Naive thymus-derived CD4-positive, alpha-beta T cell (primary cell): ENCODE results near the gene KRTAP12-3. TPM values are rescaled to one million over a fixed set of nuclear protein-coding genes. Genes with fewer than 3 reads are reported as not detected.

Source experiments
- ATAC-seq: fragments of 150-1000 bp; cut with Tn5 transposase; 2 replicates; pipeline ENCODE4 v1.10.0; 2021; ENCODE audit warnings: mild to moderate bottlenecking, moderate library complexity
- CTCF ChIA-PET: fragments of 350-600 bp; sonication (Branson Sonifier 250); formaldehyde crosslinking; loops from one replicate; lab custom pipeline; 2021; ENCODE audit warnings: antibody characterized with exemption; lab: Charles Lee
- POLR2A ChIA-PET: fragments of 350-600 bp; sonication (Branson Sonifier 250); formaldehyde crosslinking; loops from one replicate; lab custom pipeline; 2021; ENCODE audit warnings: antibody characterized with exemption, inconsistent platforms; lab: Charles Lee
- DNase-seq, 9 donors: peaks; one replicate each; pipeline versions ENCODE4 v3.0.0 to v3.0.0-alpha.2; 2020 to 2022; ENCODE audit warnings: mixed read lengths in 1 of 9
- H3K27ac ChIP-seq: one replicate; pipeline ENCODE4 v1.7.0; 2013; ENCODE audit warnings: mild to moderate bottlenecking, low read depth, low read length, moderate library complexity
- H3K27me3 ChIP-seq, 2 donors: one replicate each; pipeline ENCODE4 v1.7.0; 2013; ENCODE audit warnings: low read length in 2 of 2, mild to moderate bottlenecking in 2 of 2, moderate library complexity in 2 of 2; ENCODE audit not compliant: control insufficient read depth in 2 of 2, insufficient read depth in 2 of 2
- H3K36me3 ChIP-seq, 3 experiments: 1 replicate in 2 of 3; 2 replicates in 1 of 3; pipeline ENCODE4 v1.7.0; 2013; ENCODE audit warnings: low read length in 3 of 3, mild to moderate bottlenecking in 3 of 3, moderate library complexity in 1 of 3; ENCODE audit not compliant: insufficient read depth in 3 of 3, control insufficient read depth in 2 of 3
- H3K4me1 ChIP-seq, 2 donors: one replicate each; pipeline ENCODE4 v1.7.0; 2013; ENCODE audit warnings: low read length in 2 of 2, mild to moderate bottlenecking in 2 of 2, moderate library complexity in 1 of 2; ENCODE audit not compliant: control insufficient read depth in 2 of 2, insufficient read depth in 2 of 2
- H3K4me3 ChIP-seq: 2 replicates; pipeline ENCODE4 v1.7.0; 2013; ENCODE audit warnings: mild to moderate bottlenecking, low read length
- H3K9me3 ChIP-seq, 3 experiments: 1 replicate in 2 of 3; 2 replicates in 1 of 3; pipeline ENCODE4 v1.7.0; 2013; ENCODE audit warnings: low read length in 3 of 3; ENCODE audit not compliant: control insufficient read depth in 2 of 3
- H3K27ac Mint-ChIP-seq, 9 donors: one replicate each; pipeline ENCODE4 v1.8.0; 2020 to 2022; ENCODE audit warnings: mixed read lengths in 9 of 9, mild to moderate bottlenecking in 8 of 9, moderate library complexity in 5 of 9, inconsistent platforms in 2 of 9
- H3K27me3 Mint-ChIP-seq, 5 donors: one replicate each; pipeline ENCODE4 v1.8.0; 2021 to 2022; ENCODE audit warnings: mixed read lengths in 5 of 5, mild to moderate bottlenecking in 1 of 5
- H3K36me3 Mint-ChIP-seq, 5 donors: one replicate each; pipeline ENCODE4 v1.8.0; 2020 to 2022; ENCODE audit warnings: mixed read lengths in 5 of 5, mild to moderate bottlenecking in 3 of 5, inconsistent platforms in 1 of 5
- H3K4me1 Mint-ChIP-seq, 7 donors: one replicate each; pipeline ENCODE4 v1.8.0; 2020 to 2022; ENCODE audit warnings: mixed read lengths in 7 of 7, mild to moderate bottlenecking in 3 of 7, inconsistent platforms in 1 of 7
- H3K4me3 Mint-ChIP-seq, 10 donors: one replicate each; pipeline ENCODE4 v1.8.0; 2020 to 2022; ENCODE audit warnings: mild to moderate bottlenecking in 10 of 10, mixed read lengths in 10 of 10, moderate library complexity in 6 of 10, inconsistent platforms in 2 of 10
- H3K9me3 Mint-ChIP-seq, 11 donors: one replicate each; pipeline ENCODE4 v1.8.0; 2020 to 2022; ENCODE audit warnings: mixed read lengths in 11 of 11, mild to moderate bottlenecking in 4 of 11, inconsistent platforms in 1 of 11, moderate library complexity in 1 of 11
- intact Hi-C, 2 donors: fragments of 100-400 bp; cut with micrococcal nuclease; formaldehyde crosslinking; loops; one replicate each; pipeline ENCODE4 v1.15.1; 2023
- polyA plus RNA-seq, 2 donors: library from polyadenylated mRNA; unstranded; fragments of 300-500 nt; fragmentation: Illumina TruSeq; gene quantifications; one replicate each; pipeline ENCODE4 v1.2.3, GENCODE V29; 2021
- total RNA-seq, 6 experiments: library from RNA in 5 of 6; stranded (reverse) in 5 of 6; gene quantifications; 1 replicate in 5 of 6; 2 replicates in 1 of 6; pipeline ENCODE4 v1.2.3 and lab custom pipeline; 2021 to 2026

Gene KRTAP12-3
- total and polyA plus RNA-seq, 7 experiments from 2014 or later = 1.1 TPM; not detected in 6

- H3K4me1 Mint-ChIP-seq = peaks cover 0 to 14% (median 9%) of the 10 kb centered on the region in 7 donors
- H3K27ac Mint-ChIP-seq = peak overlapping the region in 1 of 9 donors; percentile 70
- no peak overlapping the region for H3K4me3 Mint-ChIP-seq
- H3K4me3 ChIP-seq = no peak overlapping the region
- CTCF ChIA-PET = no interaction called here
- peaks cover 0 to 6% (median under 1%) of the 10 kb centered on the region in 11 donors for H3K9me3 Mint-ChIP-seq
- H3K36me3 ChIP-seq = no peaks in the 10 kb centered on the region
- H3K9me3 ChIP-seq = peaks cover 0 to 4% (median 0%) of the 10 kb centered on the region in 3 experiments
- ATAC-seq (no peak), DNase-seq (no peak)
- peaks cover 0 to 4% (median 0%) of the 10 kb centered on the region in 5 donors for H3K36me3 Mint-ChIP-seq
- H3K27me3 Mint-ChIP-seq = peaks cover 60 to 80% (median 68%) of the 10 kb centered on the region in 5 donors
- POLR2A ChIA-PET = interaction anchor here (0.5 kb wide), 1 partner anchor 48 kb away, joined by 3 read pairs; no protein-coding TSS in a partner anchor
- H3K27me3 ChIP-seq = peaks cover 0 to 11% of the 10 kb centered on the region in 2 donors
- intact Hi-C loops = loop anchor here in 1 of 2 donors (10.0 kb wide), 1 partner anchor 155 kb away; the partner anchor contains the start of gene KRTAP10-1
- H3K27ac ChIP-seq = no peak overlapping the region
- H3K4me1 ChIP-seq = no peaks in the 10 kb centered on the region
Observed at GRCh38 chr21:44699502-44700001, 41.8 kb downstream of the KRTAP12-3 start.

GRCh38 chr21:44700101-44701022 is 42.6 kb downstream of the KRTAP12-3 start:
- intact Hi-C loops = no loop called here
- no peak overlapping the region for H3K4me3 Mint-ChIP-seq
- H3K27ac Mint-ChIP-seq = no peak overlapping the region
- H3K36me3 Mint-ChIP-seq = peaks cover 0 to 7% (median 0%) of the 10 kb centered on the region in 5 donors
- no peaks in the 10 kb centered on the region for H3K4me1 ChIP-seq
- no peak for DNase-seq
- ChIA-PET CTCF (no interaction called here), POLR2A (interaction anchor here (0.5 kb wide), 1 partner anchor 49 kb away, joined by 3 read pairs; no protein-coding TSS in a partner anchor)
- no peak overlapping the region for H3K4me3 ChIP-seq
- no peak for ATAC-seq
- no peaks in the 10 kb centered on the region for H3K36me3 ChIP-seq
- H3K27me3 Mint-ChIP-seq = peaks cover 68 to 87% (median 76%) of the 10 kb centered on the region in 5 donors
- peaks cover 0 to 14% (median 9%) of the 10 kb centered on the region in 11 donors for H3K9me3 Mint-ChIP-seq
- H3K27me3 ChIP-seq = peaks cover 0 to 11% of the 10 kb centered on the region in 2 donors
- H3K9me3 ChIP-seq = peaks cover 0 to 7% (median 0%) of the 10 kb centered on the region in 3 experiments
- peaks cover 0 to 12% (median 9%) of the 10 kb centered on the region in 7 donors for H3K4me1 Mint-ChIP-seq
- H3K27ac ChIP-seq = no peak overlapping the region

- H3K4me3 Mint-ChIP-seq = no peak overlapping the region
- H3K4me1 Mint-ChIP-seq = peaks cover 0 to 12% (median 9%) of the 10 kb centered on the region in 7 donors
- CTCF ChIA-PET = interaction anchor here (0.7 kb wide), 1 partner anchor 92 kb away, joined by 3 read pairs; no protein-coding TSS in a partner anchor
- no peak overlapping the region for H3K27ac ChIP-seq
- peaks cover 0 to 10% (median 1%) of the 10 kb centered on the region in 3 experiments for H3K9me3 ChIP-seq
- peaks cover 72 to 86% (median 81%) of the 10 kb centered on the region in 5 donors for H3K27me3 Mint-ChIP-seq
- H3K27me3 ChIP-seq = peaks cover 0 to 13% of the 10 kb centered on the region in 2 donors
- H3K27ac Mint-ChIP-seq = no peak overlapping the region
- no peak for DNase-seq
- H3K4me1 ChIP-seq = no peaks in the 10 kb centered on the region
- no peak overlapping the region for H3K4me3 ChIP-seq
- POLR2A ChIA-PET = no interaction called here
- H3K36me3 Mint-ChIP-seq = peaks cover 0 to 7% (median 4%) of the 10 kb centered on the region in 5 donors
- peaks cover 0 to under 1% (median 0%) of the 10 kb centered on the region in 3 experiments for H3K36me3 ChIP-seq
- H3K9me3 Mint-ChIP-seq = peaks cover 0 to 20% (median 13%) of the 10 kb centered on the region in 11 donors
- ATAC-seq = no peak
- intact Hi-C loops = no loop called here
Observed at GRCh38 chr21:44701023-44701400, 43.3 kb downstream of the KRTAP12-3 start.

GRCh38 chr21:44701541-44701940 is 43.8 kb downstream of the KRTAP12-3 start:
- POLR2A ChIA-PET = no interaction called here
- H3K9me3 Mint-ChIP-seq = peaks cover 0 to 24% (median 15%) of the 10 kb centered on the region in 11 donors
- H3K4me1 Mint-ChIP-seq = peaks cover 0 to 12% (median 5%) of the 10 kb centered on the region in 7 donors
- ATAC-seq = no peak
- no peaks in the 10 kb centered on the region for H3K4me1 ChIP-seq
- peaks cover 0 to 11% (median 5%) of the 10 kb centered on the region in 5 donors for H3K36me3 Mint-ChIP-seq
- H3K9me3 ChIP-seq = peaks cover 0 to 15% (median 4%) of the 10 kb centered on the region in 3 experiments
- peak overlapping the region in 1 of 9 donors; percentile 63 for H3K27ac Mint-ChIP-seq
- H3K36me3 ChIP-seq = peaks cover 0 to 3% (median 0%) of the 10 kb centered on the region in 3 experiments
- peaks cover 73 to 86% (median 85%) of the 10 kb centered on the region in 5 donors for H3K27me3 Mint-ChIP-seq
- CTCF ChIA-PET = interaction anchor here (0.5 to 0.7 kb wide), 2 partner anchors 38 to 91 kb away, joined by 3 to 4 read pairs; no protein-coding TSS in a partner anchor
- H3K4me3 ChIP-seq = no peak overlapping the region
- peaks cover 0 to 18% of the 10 kb centered on the region in 2 donors for H3K27me3 ChIP-seq
- no peak for DNase-seq
- no peak overlapping the region for H3K4me3 Mint-ChIP-seq
- intact Hi-C loops = no loop called here
- no peak overlapping the region for H3K27ac ChIP-seq

- peaks cover 0 to 11% (median 5%) of the 10 kb centered on the region in 5 donors for H3K36me3 Mint-ChIP-seq
- peaks cover 0 to 17% (median 4%) of the 10 kb centered on the region in 3 experiments for H3K9me3 ChIP-seq
- ChIA-PET POLR2A (no interaction called here), CTCF (no interaction called here)
- H3K4me1 ChIP-seq = no peaks in the 10 kb centered on the region
- H3K27ac ChIP-seq = no peak overlapping the region
- DNase-seq (no peak), ATAC-seq (no peak)
- H3K4me1 Mint-ChIP-seq = peaks cover 0 to 11% (median 5%) of the 10 kb centered on the region in 7 donors
- H3K27ac Mint-ChIP-seq = peak overlapping the region in 1 of 9 donors; percentile 63
- peaks cover 66 to 86% (median 82%) of the 10 kb centered on the region in 5 donors for H3K27me3 Mint-ChIP-seq
- peaks cover 0 to 3% (median 0%) of the 10 kb centered on the region in 3 experiments for H3K36me3 ChIP-seq
- no peak overlapping the region for H3K4me3 ChIP-seq
- H3K4me3 Mint-ChIP-seq = no peak overlapping the region
- H3K27me3 ChIP-seq = peaks cover 0 to 18% of the 10 kb centered on the region in 2 donors
- H3K9me3 Mint-ChIP-seq = peaks cover 0 to 24% (median 15%) of the 10 kb centered on the region in 11 donors
- intact Hi-C loops = no loop called here
Observed at GRCh38 chr21:44702111-44702972, 44.6 kb downstream of the KRTAP12-3 start.
